GM12878 (cell line): ENCODE measurements around the gene GJC1. TPM values are rescaled to one million over a fixed set of nuclear protein-coding genes. Genes with fewer than 3 reads are reported as not detected.

ENCODE experiments used
- ATAC-seq: fragments of 200-7000 bp; cut with Tn5 transposase; 3 replicates; pipeline ENCODE4 v1.9.1; 2020; ENCODE audit warnings: mild to moderate bottlenecking, moderate library complexity
- BruUV-seq: library from RNA; stranded (reverse); fragments of 400-500 nt; replicated peaks from 2 replicates; lab custom pipeline; 2021; lab: Mats Ljungman, UMichigan
- CTCF ChIA-PET: fragments of 300-600 bp; sonication (Branson Sonifier 250); formaldehyde crosslinking; extraction: SDS; loops from one replicate; lab custom pipeline; 2021; ENCODE audit warnings: inconsistent platforms; lab: Yijun Ruan, JAX
- POLR2A ChIA-PET: fragments of 350-600 bp; formaldehyde crosslinking; extraction: SDS; loops from one replicate; lab custom pipeline; 2021; ENCODE audit warnings: inconsistent platforms; lab: Charles Lee
- RAD21 ChIA-PET: fragments of 300-600 bp; sonication (Branson Sonifier 250); formaldehyde crosslinking; loops from one replicate; lab custom pipeline; 2023; ENCODE audit warnings: antibody characterized with exemption; ENCODE audit not compliant: unreplicated experiment; lab: Charles Lee
- SMC1A ChIA-PET: fragments of 300-600 bp; sonication (Branson Sonifier 250); formaldehyde crosslinking; loops from one replicate; lab custom pipeline; 2023; ENCODE audit not compliant: unreplicated experiment, uncharacterized antibody; lab: Charles Lee
- DNase-seq: peaks from one replicate; pipeline ENCODE4 v3.0.0-alpha.2; 2011; ENCODE audit warnings: low read depth, low spot score
- FAIRE-seq: peaks from 3 replicates; lab custom pipeline; 2011; peaks lifted over from hg19 to GRCh38; lab: Jason Lieb, UNC
- H2AFZ ChIP-seq: 2 replicates; pipeline ENCODE4 v1.6.0; 2011; ENCODE audit warnings: low read depth, low read length, control low read depth; ENCODE audit not compliant: control insufficient read depth
- H3K27ac ChIP-seq: 2 replicates; pipeline ENCODE4 v1.5.1; 2011; ENCODE audit warnings: control low read depth; ENCODE audit not compliant: control insufficient read depth, insufficient read depth
- H3K27me3 ChIP-seq, 2 experiments: replicated peaks in 1 of 2; 2 replicates each; pipeline versions ENCODE4 v1.6.0 to v1.6.1; 2011; ENCODE audit warnings: low read length in 1 of 2; ENCODE audit not compliant: control insufficient read depth in 2 of 2, insufficient read depth in 2 of 2
- H3K36me3 ChIP-seq, 2 experiments: 2 replicates each; pipeline ENCODE4 v1.5.1; 2011; ENCODE audit warnings: low read length in 1 of 2; ENCODE audit not compliant: control insufficient read depth in 2 of 2, insufficient read depth in 2 of 2
- H3K4me1 ChIP-seq: 2 replicates; pipeline ENCODE4 v1.6.1; 2011; ENCODE audit warnings: mild to moderate bottlenecking, low read length, moderate library complexity, mixed read lengths; ENCODE audit not compliant: control insufficient read depth, insufficient read depth
- H3K4me2 ChIP-seq: 2 replicates; pipeline ENCODE4 v1.6.0; 2011; ENCODE audit warnings: control low read depth; ENCODE audit not compliant: control insufficient read depth, insufficient read depth
- H3K4me3 ChIP-seq: fragments of 200-600 bp; sonication (generic); 2 replicates; pipeline ENCODE4 v1.5.1; 2016
- H3K79me2 ChIP-seq: 2 replicates; pipeline ENCODE4 v1.6.0; 2011; ENCODE audit warnings: low read length; ENCODE audit not compliant: control insufficient read depth, insufficient read depth
- H3K9ac ChIP-seq: 2 replicates; pipeline ENCODE4 v1.8.0; 2011; ENCODE audit warnings: low read length, control low read depth, mixed read lengths; ENCODE audit not compliant: control insufficient read depth, insufficient read depth
- H3K9me3 ChIP-seq: replicated peaks from 3 replicates; pipeline ENCODE4 v1.5.1; 2011; ENCODE audit warnings: mild to moderate bottlenecking, low read length; ENCODE audit not compliant: control insufficient read depth, insufficient read depth
- H4K20me1 ChIP-seq: 2 replicates; pipeline ENCODE4 v1.6.0; 2011; ENCODE audit not compliant: control insufficient read depth, insufficient read depth
- MTA2 ChIP-seq: fragments of 450-650 bp; IDR thresholded peaks from 2 replicates; pipeline ENCODE4 v1.6.1; 2016; ENCODE audit warnings: low read depth, mild to moderate bottlenecking, moderate library complexity
- PML ChIP-seq: IDR thresholded peaks from 2 replicates; pipeline ENCODE4 v1.6.1; 2012; ENCODE audit warnings: low read length, inconsistent platforms
- TAF1 ChIP-seq: IDR thresholded peaks from 2 replicates; pipeline ENCODE4 v1.6.1; 2011; ENCODE audit warnings: mild to moderate bottlenecking, low read depth, low read length, borderline replicate concordance
- ZNF592 ChIP-seq: fragments of 450-650 bp; IDR thresholded peaks from 2 replicates; pipeline ENCODE4 v1.6.1; 2017; ENCODE audit warnings: mild to moderate bottlenecking, moderate library complexity
- WGBS: methylation state at CpG from one replicate; pipeline ENCODE4 v1.1.6; 2016; ENCODE audit warnings: low lambda C conversion rate; ENCODE audit not compliant: insufficient replicate concordance, insufficient coverage; ENCODE audit errors: missing lambda C conversion rate; 5-methylcytosine and 5-hydroxymethylcytosine counted together
- in situ Hi-C: fragments of 300-500 bp; cut with MboI; formaldehyde crosslinking; loops from 9 replicates; pipeline ENCODE4 v1.14.3; 2018; ENCODE audit warnings: mixed read lengths
- intact Hi-C: fragments of 100-400 bp; cut with micrococcal nuclease; formaldehyde crosslinking; loops from one replicate; pipeline ENCODE4 v1.14.2; 2022; ENCODE audit not compliant: unreplicated experiment
- polyA plus RNA-seq, 11 experiments: library from polyadenylated mRNA; depleted of rRNA in 4 of 11; unstranded in 6 of 11; stranded (reverse) in 5 of 11; fragments of >200 nt; fragmentation: Nextera tagmentation in 4 of 11; fragmentation: Illumina TruSeq in 1 of 11; extraction: Ambion mirVana in 4 of 11; extraction: Trizol in 1 of 11; gene quantifications; 1 replicate in 1 of 11; 2 replicates in 10 of 11; pipeline versions ENCODE4 v1.2.1 to v1.2.3, GENCODE V29; 2011 to 2016; ENCODE audit warnings: inconsistent platforms in 2 of 11, missing spikeins in 2 of 11, low read depth in 1 of 11
- total RNA-seq, 4 experiments: library from RNA; depleted of rRNA in 3 of 4; stranded (reverse); fragments of >200 nt in 3 of 4; fragmentation: Illumina TruSeq in 1 of 4; extraction: Trizol in 1 of 4; gene quantifications; 2 replicates each; pipeline versions ENCODE4 v1.2.1 to v1.2.3, GENCODE V29; 2013 to 2021

GJC1 gene
- total and polyA plus RNA-seq, 10 of the 15 experiments (the other 5 are each of a cell fraction or from before 2014, with no cell fraction given), result 0.37 to 3.4 (median 0.90) TPM

DNA sequence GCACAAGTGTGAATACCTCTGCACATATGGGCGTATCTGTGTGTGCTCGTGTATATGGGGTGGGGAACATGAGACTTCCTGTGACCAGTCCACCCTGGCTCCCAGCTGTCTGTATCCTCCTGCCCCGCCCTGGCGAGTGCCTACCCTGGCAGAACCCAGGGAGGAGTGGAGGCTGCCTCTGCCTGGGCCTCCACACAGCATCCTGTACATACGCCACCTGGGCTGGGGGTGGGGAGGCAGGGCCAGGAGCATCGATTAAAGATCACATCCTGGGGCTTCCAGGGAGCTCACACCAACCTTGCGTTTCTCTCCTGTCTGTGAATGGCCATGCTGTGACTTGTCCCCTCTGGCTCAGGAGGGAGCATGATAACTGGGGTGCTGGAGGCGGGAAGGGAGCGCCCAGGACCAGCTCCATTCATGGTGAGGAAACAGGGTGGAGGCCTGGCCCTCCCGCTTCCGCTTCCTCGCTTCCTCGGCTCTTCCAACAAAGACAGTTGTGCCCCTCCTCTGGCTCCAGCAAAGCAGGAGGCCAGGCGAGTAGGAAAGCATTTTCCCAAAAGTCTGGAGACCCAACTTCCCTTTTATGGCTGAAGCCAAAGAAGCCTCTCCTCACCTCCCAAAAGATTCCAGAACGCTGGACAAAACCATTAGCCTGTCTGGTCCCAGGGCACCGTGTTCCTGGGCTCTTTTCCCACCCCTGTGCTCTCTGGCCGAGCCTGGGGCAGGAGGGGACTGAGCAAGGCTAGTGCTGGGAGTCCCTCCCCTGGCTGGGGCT is 48.3 kb downstream of the GJC1 start:
- CTCF ChIA-PET, result interaction anchor here (1.1 to 12.1 kb wide), 3 partner anchors 50 to 103 kb away, joined by 3 to 175 read pairs (median 5); no protein-coding TSS in a partner anchor
- H3K4me3 ChIP-seq, result no peak overlapping the region
- FAIRE-seq (no peak), DNase-seq (no peak), ATAC-seq (no peak)
- intact Hi-C loops (no loop called here), in situ Hi-C loops (loop anchor here (5.0 kb wide), 1 partner anchor 86 kb away; no protein-coding TSS in a partner anchor)
- no peaks in the 10 kb centered on the region for H3K79me2 ChIP-seq
- H4K20me1 ChIP-seq, result no peaks in the 10 kb centered on the region; the same call in 1 of the 2 replicates
- no peaks in the 10 kb centered on the region for H3K9me3 ChIP-seq
- POLR2A ChIA-PET, result no interaction called here
- BruUV-seq, result no TSS peak
- H3K4me2 ChIP-seq, result no peak overlapping the region
- H3K4me1 ChIP-seq, result no peaks in the 10 kb centered on the region
- 48% methylated on average over 17 of the region's 17 CpGs for WGBS
- RAD21 ChIA-PET, result no interaction called here
- H3K36me3 ChIP-seq, result no peaks in the 10 kb centered on the region
- no peak for TF ChIP-seq ZNF592
- no peak for TF ChIP-seq TAF1
- no peak for TF ChIP-seq PML
- TF ChIP-seq MTA2, result no peak
- H3K9ac ChIP-seq, result no peak overlapping the region
- SMC1A ChIA-PET, result interaction anchor here (1.5 kb wide), 1 partner anchor 83 kb away, joined by 3 read pairs; no protein-coding TSS in a partner anchor
- H3K27me3 ChIP-seq, result no peaks in the 10 kb centered on the region; a peak in 1 of 4 replicates
- H2AFZ ChIP-seq, result no peak overlapping the region
- no peak overlapping the region for H3K27ac ChIP-seq
